Left ventricle myocardium inferior (tissue), 1 donor: ENCODE measurements around the gene KRT3. TPM values are rescaled to one million over a fixed set of nuclear protein-coding genes. Genes with fewer than 3 reads are reported as not detected.

Experiments used
- DNase-seq: peaks from one replicate; pipeline ENCODE4 v3.0.0-alpha.2; 2020
- H3K27ac ChIP-seq: fragments of 200-600 bp; replicated peaks from 2 replicates; pipeline ENCODE4 v1.8.0; 2021
- H3K27me3 ChIP-seq: fragments of 200-600 bp; 2 replicates; pipeline ENCODE4 v1.8.0; 2021; ENCODE audit warnings: low read depth
- H3K36me3 ChIP-seq: fragments of 200-600 bp; 2 replicates; pipeline ENCODE4 v1.8.0; 2021
- H3K4me1 ChIP-seq: fragments of 200-600 bp; 2 replicates; pipeline ENCODE4 v1.8.0; 2021
- H3K4me3 ChIP-seq: fragments of 200-600 bp; 2 replicates; pipeline ENCODE4 v1.8.0; 2021; ENCODE audit warnings: mild to moderate bottlenecking, moderate library complexity
- H3K9me3 ChIP-seq: fragments of 200-600 bp; replicated peaks from 2 replicates; pipeline ENCODE4 v1.8.0; 2021
- intact Hi-C: fragments of 100-400 bp; cut with micrococcal nuclease; formaldehyde crosslinking; loops from one replicate; pipeline ENCODE4 v1.11.0; 2022
- total RNA-seq: library from RNA; stranded (reverse); fragmentation: NEBNext Ultra II Directional; extraction: Animal tissue kit (Norgen Biotek cat#: 25700); gene quantifications from one replicate; pipeline ENCODE4 v1.2.1, GENCODE V29; 2021
- TF ChIP-seq, protein P1 (sequence below): fragments of 200-600 bp; IDR thresholded peaks from 2 replicates; pipeline ENCODE4 v1.8.0; 2021; ENCODE audit warnings: antibody characterized with exemption, mild to moderate bottlenecking, borderline replicate concordance
- donor health status: DM: no; HTN: yes; CAD: no; lungs with severe emphysema.

The KRT3 gene
- total RNA-seq, 1 donor from 2014 or later, result not detected

DNA sequence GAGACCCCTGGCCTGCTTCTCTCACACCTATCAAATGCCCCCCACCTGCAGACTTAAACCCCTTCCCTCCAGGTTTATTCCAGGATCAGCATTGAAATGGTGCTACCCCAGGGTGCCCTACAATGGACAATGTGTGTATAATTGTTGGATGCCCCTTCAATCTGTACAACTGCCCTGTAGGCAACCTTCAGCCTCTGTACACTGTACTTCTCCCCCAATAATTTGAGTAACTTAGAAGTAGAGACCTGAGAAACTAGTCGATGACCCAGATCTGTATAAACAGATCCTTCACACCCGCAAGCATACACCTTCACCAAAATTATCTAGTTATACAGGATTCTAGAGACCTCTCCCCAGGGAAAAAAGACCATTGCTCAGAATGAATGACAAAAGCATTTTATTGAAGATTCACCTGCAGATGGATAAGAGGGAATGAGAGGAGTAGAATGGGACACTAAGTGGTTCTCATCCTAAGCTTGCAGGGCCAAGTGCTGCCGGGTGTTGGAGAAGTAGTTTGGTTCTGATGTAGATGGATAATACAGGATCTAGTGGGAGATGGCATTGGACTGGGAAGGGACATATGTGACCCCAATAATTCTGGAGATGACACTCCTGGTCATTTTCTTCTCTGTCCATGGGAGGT lies 10.4 kb upstream of the KRT3 start:
- TF ChIP-seq, protein P1, sequence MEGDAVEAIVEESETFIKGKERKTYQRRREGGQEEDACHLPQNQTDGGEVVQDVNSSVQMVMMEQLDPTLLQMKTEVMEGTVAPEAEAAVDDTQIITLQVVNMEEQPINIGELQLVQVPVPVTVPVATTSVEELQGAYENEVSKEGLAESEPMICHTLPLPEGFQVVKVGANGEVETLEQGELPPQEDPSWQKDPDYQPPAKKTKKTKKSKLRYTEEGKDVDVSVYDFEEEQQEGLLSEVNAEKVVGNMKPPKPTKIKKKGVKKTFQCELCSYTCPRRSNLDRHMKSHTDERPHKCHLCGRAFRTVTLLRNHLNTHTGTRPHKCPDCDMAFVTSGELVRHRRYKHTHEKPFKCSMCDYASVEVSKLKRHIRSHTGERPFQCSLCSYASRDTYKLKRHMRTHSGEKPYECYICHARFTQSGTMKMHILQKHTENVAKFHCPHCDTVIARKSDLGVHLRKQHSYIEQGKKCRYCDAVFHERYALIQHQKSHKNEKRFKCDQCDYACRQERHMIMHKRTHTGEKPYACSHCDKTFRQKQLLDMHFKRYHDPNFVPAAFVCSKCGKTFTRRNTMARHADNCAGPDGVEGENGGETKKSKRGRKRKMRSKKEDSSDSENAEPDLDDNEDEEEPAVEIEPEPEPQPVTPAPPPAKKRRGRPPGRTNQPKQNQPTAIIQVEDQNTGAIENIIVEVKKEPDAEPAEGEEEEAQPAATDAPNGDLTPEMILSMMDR, result no peak
- Histone ChIP-seq H3K9me3 (no peaks in the 10 kb centered on the region), H3K27me3 (peaks cover 34% of the 10 kb centered on the region), H3K27ac (no peak overlapping the region), H3K4me1 (no peaks in the 10 kb centered on the region), H3K36me3 (no peaks in the 10 kb centered on the region), H3K4me3 (no peak overlapping the region)
- intact Hi-C loops, result no loop called here
- no peak for DNase-seq

DNA sequence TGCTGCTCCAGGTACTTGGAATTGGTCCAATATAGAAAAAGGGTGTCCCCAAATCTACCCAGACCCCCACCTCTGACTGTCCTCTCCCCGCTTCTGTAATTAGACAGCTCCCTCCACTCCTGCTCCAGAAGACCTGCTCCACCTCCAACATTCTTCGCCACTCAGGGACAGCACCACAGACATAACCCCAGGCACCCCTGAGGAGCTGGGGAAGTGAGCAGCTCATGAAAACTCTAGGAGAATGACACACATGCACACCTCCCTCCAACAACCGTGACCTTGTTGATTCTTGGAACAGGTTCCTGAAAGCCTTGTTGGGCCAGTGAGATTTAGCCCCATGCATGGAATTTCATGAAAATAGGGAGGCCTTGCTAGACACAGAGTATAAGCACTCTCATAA lies 9.8 kb upstream of the KRT3 start:
- H3K4me3 ChIP-seq, result no peak overlapping the region
- intact Hi-C loops, result no loop called here
- H3K27ac ChIP-seq, result no peak overlapping the region
- DNase-seq, result no peak
- no peaks in the 10 kb centered on the region for H3K36me3 ChIP-seq
- H3K9me3 ChIP-seq, result no peaks in the 10 kb centered on the region
- peaks cover 34% of the 10 kb centered on the region for H3K27me3 ChIP-seq
- TF ChIP-seq, protein P1, result no peak
- no peaks in the 10 kb centered on the region for H3K4me1 ChIP-seq

DNA sequence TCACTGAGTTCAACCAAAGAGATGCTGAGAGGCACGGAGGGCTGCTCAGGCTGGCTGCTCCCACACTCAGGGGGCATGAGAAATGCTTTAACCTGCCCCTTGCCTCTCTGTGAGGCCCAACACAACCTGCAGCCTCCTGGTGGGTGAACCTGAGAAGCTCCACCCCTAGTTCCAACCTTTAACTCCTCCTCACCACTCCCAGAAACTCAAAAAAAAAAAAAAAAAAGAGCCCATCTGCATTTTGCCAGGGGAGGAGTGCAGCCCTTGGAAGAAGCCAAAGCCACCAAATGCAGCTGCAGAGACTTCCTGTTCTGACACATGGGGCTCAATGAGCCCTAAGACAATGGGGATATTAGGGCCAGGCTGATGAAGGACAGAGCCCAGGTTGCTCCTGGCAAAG lies 9.1 kb upstream of the KRT3 start:
- no peak for DNase-seq
- Histone ChIP-seq H3K27ac (no peak overlapping the region), H3K27me3 (peaks cover 34% of the 10 kb centered on the region), H3K36me3 (no peaks in the 10 kb centered on the region), H3K9me3 (no peaks in the 10 kb centered on the region), H3K4me3 (no peak overlapping the region), H3K4me1 (no peaks in the 10 kb centered on the region)
- TF ChIP-seq, protein P1, result no peak
- intact Hi-C loops, result no loop called here

DNA sequence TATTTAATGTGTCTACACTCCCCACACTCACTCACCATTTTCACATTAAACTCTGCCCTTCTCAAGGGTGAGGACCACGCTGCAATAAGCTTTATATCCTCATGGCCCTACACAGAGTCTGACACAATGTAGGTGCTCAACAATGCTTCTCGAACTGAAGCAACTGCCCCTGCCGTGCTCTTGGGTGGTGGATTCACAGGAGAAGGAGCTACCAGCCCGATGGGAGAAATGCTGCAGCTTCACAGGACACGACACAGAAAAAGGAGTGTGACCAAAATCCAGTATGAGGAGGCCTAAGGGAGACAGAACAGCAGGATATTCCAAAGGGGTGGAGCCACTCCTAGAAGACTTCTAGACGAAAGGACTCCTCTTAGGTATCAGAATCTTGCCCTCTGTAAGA lies 6.5 kb upstream of the KRT3 start:
- no peaks in the 10 kb centered on the region for H3K36me3 ChIP-seq
- H3K4me3 ChIP-seq, result no peak overlapping the region
- H3K27me3 ChIP-seq, result peaks cover 12% of the 10 kb centered on the region
- DNase-seq, result no peak
- H3K4me1 ChIP-seq, result no peaks in the 10 kb centered on the region
- no peak overlapping the region for H3K27ac ChIP-seq
- intact Hi-C loops, result no loop called here
- TF ChIP-seq, protein P1, result no peak
- H3K9me3 ChIP-seq, result no peaks in the 10 kb centered on the region

GRCh38 chr12:52801773-52802172 lies 5.9 kb upstream of the KRT3 start:
- Histone ChIP-seq H3K27ac (no peak overlapping the region), H3K9me3 (no peaks in the 10 kb centered on the region), H3K4me3 (no peak overlapping the region), H3K4me1 (no peaks in the 10 kb centered on the region), H3K36me3 (no peaks in the 10 kb centered on the region), H3K27me3 (peaks cover 6% of the 10 kb centered on the region)
- TF ChIP-seq, protein P1, result no peak
- intact Hi-C loops, result no loop called here
- DNase-seq, result no peak
